ENCODE data around the gene ZNF512.
"Not testable (repeated sequence)": the region's sequence is repeated elsewhere in the genome, so short reads cannot be mapped to it uniquely, and the experiment has no call there.

Gene ZNF512

GRCh38 chr2:27584597-27584996 is 1.8 kb downstream of the ZNF512 start:
- DNase-seq = no peak

- DNase-seq = no peak
Observed at GRCh38 chr2:27587025-27587424, 4.2 kb downstream of the ZNF512 start.

GRCh38 chr2:27588308-27588707 is 5.5 kb downstream of the ZNF512 start:
- DNase-seq = no peak

DNA sequence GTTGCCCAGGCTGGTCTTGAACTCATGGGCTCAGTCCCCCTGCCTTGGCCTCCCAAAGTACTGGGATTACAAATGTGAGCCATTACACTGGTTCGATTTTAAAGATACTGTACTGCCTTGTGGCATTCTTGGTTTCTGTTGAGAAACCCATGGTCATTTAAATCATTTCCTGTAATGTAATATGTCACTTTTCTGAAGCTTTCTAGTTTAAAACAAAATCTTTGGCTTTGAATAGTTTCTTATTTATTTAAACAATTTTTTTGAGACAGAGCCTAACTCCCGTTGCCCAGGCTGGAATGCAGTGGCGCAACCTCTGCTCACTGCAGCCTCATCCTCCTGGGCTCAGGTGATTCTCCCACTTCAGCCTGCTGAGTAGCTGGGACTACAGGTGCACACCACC is 8.9 kb downstream of the ZNF512 start:
- DNase-seq = no peak

DNA sequence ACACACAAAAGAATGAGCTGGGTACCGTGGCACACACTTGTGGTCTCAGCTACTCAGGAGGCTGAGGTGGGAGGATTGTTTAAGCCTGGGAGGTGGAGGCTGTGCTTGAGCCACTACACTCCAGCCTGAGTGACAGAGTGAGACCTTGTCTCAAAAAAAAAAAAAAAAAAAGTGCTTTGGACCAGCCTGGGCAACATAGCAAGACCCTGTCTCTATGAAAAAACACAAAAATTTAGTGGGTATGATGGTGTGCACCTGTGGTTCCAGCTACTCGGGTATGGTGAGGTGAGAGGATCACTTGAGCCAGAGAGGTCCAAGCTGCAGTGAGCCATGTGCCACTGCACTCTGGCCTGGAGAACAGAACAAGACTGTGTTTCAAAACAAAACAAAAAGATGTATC is 10.4 kb downstream of the ZNF512 start:
- no peak for DNase-seq

DNA sequence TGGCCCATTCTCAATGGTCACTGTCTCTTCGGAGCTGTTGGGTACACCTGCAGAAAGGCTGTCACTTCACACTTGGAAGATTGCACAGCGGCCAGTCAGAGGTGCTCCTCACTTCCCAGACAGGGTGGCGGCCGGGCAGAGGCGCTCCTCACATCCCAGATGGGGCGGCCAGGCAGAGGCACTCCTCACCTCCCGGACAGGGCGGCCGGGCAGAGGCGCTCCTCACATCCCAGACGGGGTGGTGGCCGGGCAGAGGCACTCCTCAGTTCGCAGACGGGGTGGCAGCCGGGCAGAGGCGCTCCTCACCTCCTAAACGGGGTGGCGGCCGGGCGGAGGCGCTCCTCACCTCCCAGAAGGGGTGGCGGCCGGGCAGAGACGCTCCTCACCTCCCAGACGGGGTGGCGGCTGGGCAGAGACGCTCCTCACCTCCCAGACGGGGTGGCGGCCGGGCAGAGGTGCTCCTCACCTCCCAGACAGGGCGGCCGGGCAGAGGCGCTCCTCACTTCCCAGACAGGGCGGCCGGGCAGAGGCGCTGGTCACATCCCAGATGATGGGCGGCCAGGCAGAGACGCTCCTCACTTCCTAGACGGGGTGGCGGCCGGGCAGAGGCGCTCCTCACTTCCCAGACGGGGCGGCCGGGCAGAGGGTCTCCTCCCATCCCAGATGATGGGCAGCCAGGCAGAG is 11.3 kb downstream of the ZNF512 start:
- DNase-seq = not testable (repeated sequence)

DNA sequence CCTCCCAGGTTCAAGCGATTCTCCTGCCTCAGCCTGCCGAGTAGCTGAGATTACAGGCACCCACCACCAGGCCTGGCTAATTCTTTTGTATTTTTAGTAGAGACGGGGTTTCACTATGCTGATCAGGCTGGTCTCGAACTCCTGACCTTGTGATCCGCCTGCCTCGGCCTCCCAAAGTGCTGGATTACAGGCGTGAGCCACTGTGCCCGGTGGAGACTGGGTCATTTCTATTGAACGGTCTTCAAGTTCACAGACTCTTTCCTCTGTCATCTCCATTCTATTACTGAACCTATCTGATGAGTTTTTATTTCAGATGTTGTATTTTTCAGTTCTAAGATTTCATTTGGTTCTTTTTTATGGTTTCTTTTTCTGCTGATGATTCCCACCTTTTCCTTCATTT is 12.6 kb downstream of the ZNF512 start:
- DNase-seq = not testable (repeated sequence)

DNA sequence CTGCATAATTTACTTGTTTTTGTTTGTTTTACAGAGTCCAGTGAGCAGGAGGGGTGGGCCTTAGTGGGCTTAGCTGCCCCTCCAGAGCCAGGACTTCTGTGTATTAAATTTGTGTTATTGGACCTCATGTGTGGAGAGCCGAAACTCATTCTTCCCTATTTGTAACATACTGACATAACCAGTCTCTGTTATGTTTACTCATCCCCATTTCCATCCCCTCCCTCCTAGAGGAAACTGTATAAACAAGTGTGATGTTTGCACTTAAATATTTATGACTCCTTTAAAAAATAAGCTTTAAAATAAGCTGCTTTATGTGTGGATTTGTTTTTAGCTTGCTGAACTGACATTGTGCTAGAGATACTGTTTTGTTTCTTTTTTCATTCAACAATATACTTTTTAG is 13.8 kb downstream of the ZNF512 start:
- DNase-seq = no peak

DNA sequence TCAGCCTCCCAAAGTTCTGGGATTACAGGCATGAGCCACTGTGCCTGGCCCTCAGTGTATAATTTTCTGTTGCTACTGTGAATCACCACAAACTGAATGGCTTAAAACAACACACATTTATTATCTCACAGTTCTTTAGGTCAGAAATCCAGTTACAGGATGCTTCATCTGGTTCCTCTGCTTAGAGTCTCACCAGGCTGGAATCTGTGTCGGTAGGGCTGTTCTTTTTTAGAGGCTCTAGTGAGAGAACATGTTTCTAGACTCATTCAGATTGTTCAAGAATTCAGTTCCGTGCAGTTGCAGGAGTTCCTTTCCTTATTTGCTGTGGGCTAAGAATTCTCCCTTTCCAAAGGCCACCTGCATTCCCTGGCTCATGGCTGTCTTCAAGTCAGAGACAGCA is 23.8 kb downstream of the ZNF512 start:
- DNase-seq = no peak

DNA sequence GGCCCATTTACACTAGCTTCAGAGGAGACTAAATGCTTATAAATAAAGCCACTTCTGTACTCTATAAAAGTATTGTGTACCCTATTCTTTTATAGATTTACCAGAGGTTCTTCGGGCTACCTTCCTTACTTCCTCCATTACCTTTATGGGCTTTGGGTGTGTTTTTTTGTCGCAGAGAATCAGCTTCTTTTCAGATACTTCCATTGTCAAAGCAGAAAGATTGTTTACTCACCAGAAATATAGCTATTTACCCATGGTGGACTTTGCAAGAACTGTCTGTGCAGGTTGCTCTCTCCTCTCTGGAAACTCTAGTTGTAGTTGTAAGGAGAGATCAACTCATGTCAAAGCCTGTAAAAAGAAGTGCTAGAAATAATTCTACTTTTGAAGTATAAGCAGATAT is 31.1 kb downstream of the ZNF512 start:
- no peak for DNase-seq

DNA sequence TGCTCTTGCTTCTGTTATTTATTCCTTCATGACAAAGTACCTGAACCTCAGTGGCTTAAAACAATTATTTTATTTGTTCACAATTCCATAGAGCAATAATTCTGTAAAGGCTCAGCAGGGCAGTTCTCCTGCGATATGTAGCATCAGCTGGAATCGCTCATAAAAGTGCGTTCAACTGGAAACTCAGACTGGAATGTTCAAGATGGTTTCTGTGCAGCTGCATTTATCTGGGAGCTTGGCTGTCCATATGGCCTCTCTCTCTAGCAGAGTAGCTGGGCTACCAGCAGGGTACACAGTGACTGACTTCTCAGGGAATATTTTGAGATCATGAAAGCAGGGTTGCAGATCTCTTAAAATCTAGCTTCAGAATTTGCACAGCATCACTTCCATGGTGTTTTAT is 32.5 kb downstream of the ZNF512 start:
- no peak for DNase-seq

GRCh38 chr2:27621524-27621923 is 38.7 kb downstream of the ZNF512 start:
- DNase-seq = no peak

- DNase-seq = no peak
Observed at GRCh38 chr2:27622921-27623384, 40.1 kb downstream of the ZNF512 start.

- no peak for DNase-seq
Observed at GRCh38 chr2:27624943-27625342, 42.1 kb downstream of the ZNF512 start.

DNA sequence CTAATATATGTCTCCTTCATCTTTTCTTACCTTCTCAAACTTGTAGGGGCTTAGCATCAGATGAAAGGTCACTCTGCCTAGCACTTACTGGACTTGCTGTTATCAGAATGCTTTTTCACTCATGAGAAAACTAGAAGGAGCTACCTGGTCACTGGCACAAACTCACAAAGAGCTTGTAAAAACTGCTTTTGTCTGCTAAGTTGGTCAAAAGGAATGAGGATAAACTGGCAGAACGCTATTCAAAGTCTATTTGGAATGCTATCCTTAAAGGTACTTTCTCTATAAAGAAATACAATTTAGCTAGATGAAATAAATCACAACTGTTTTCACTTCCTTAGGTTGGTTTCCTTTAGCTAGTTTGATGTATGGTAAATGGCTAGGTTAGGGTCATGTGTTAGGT is 43.5 kb downstream of the ZNF512 start:
- not testable (repeated sequence) for DNase-seq

GRCh38 chr2:27626921-27627320 is 44.1 kb downstream of the ZNF512 start:
- peak; percentile 57 for DNase-seq

- peak; percentile 87 for DNase-seq
Observed at GRCh38 chr2:27627963-27628766, 45.3 kb downstream of the ZNF512 start.

- DNase-seq = peak; percentile 96
Observed at GRCh38 chr2:27628767-27629709, 46.2 kb downstream of the ZNF512 start, which contains the start of the genes CCDC121 and GPN1. Gene CCDC121 (minus strand): TSS chr2:27629012. CDS start chr2:27627799, 1,213 bp downstream. Gene GPN1 (plus strand): TSS chr2:27629050. CDS start chr2:27629059, 9 bp downstream.

DNA sequence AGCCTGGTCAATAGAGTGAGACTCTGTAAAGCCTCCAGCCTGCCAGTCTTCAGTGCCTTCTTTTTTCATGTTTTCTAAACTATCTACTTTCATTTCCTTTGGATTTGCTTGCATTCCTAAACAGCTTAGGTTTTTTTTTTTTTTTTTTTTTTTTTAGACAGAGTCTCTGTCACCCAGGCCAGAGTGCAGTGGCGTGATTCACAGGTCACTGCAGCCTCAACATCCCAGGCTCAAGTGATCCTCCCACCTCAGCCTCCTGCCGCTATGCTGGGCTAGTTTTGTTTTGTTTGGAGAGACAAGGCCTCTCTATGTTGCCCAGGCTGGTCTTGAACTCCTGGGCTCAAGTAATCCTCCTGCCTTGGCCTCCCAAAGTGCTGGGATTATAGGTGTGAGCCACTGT is 47.4 kb downstream of the ZNF512 start:
- DNase-seq = not testable (repeated sequence)

- DNase-seq = no peak
Observed at GRCh38 chr2:27634291-27634690, 51.4 kb downstream of the ZNF512 start.

GRCh38 chr2:27636766-27637165 is 53.9 kb downstream of the ZNF512 start:
- DNase-seq = no peak

GRCh38 chr2:27638037-27638637 is 55.3 kb downstream of the ZNF512 start:
- no peak for DNase-seq

DNA sequence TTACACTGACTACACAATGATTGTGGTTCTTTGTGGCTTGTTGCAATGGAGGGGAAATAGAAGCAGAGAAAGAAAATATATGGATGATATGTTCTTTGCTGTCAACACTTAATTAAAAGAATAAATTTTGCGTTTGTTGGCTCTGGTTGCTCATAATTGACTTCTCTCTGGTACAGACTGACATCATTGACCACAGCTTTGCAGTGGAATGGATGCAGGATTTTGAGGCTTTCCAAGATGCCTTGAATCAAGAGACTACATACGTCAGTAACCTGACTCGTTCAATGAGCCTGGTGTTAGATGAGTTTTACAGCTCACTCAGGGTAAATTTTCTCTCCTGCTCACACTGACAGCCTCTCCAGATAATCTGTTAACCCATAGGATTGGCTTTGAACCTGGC is 55.9 kb downstream of the ZNF512 start:
- no peak for DNase-seq

Measured in islet precursor cell (in vitro differentiated cells).